AG04450 (cell line): ENCODE data around the gene SKA2. TPM values are rescaled to one million over a fixed set of nuclear protein-coding genes. Genes with fewer than 3 reads are reported as not detected.

Source experiments
- CTCF ChIA-PET: fragments of 300-600, 350-600 bp; formaldehyde crosslinking; extraction: SDS; loops from one replicate; lab custom pipeline; 2022; ENCODE audit warnings: antibody characterized with exemption, inconsistent platforms; lab: Charles Lee
- POLR2A ChIA-PET: fragments of 350-600 bp; formaldehyde crosslinking; extraction: SDS; loops from one replicate; lab custom pipeline; 2021; ENCODE audit warnings: antibody characterized with exemption, inconsistent platforms; lab: Yijun Ruan, JAX
- DNase-seq: peaks from one replicate; pipeline ENCODE4 v3.0.0-alpha.2; 2011; ENCODE audit warnings: low read depth, low spot score
- H3K27ac ChIP-seq: one replicate; pipeline ENCODE4 v1.5.1; 2012; ENCODE audit warnings: low read depth, low read length, control low read depth
- H3K27me3 ChIP-seq: one replicate; pipeline ENCODE4 v1.6.0; 2012; ENCODE audit warnings: low read length; ENCODE audit not compliant: control insufficient read depth, insufficient read depth
- H3K4me3 ChIP-seq: 2 replicates; pipeline ENCODE4 v1.5.1; 2011; ENCODE audit warnings: mild to moderate bottlenecking, low read depth, low read length, control low read depth
- H3K9me3 ChIP-seq: 2 replicates; pipeline ENCODE4 v1.5.1; 2012; ENCODE audit warnings: low read length; ENCODE audit not compliant: control insufficient read depth, insufficient read depth
- CTCF ChIP-seq: IDR thresholded peaks from 2 replicates; pipeline ENCODE4 v1.5.1; 2011; ENCODE audit warnings: low read depth, low read length, control low read depth, inconsistent platforms
- polyA plus RNA-seq: library from polyadenylated mRNA; depleted of rRNA; stranded (reverse); fragments of >200 nt; gene quantifications from 2 replicates; pipeline ENCODE4 v1.2.3, GENCODE V29; 2011

SKA2 gene
- polyA plus RNA-seq, 1 experiment: 45.4 TPM

DNA sequence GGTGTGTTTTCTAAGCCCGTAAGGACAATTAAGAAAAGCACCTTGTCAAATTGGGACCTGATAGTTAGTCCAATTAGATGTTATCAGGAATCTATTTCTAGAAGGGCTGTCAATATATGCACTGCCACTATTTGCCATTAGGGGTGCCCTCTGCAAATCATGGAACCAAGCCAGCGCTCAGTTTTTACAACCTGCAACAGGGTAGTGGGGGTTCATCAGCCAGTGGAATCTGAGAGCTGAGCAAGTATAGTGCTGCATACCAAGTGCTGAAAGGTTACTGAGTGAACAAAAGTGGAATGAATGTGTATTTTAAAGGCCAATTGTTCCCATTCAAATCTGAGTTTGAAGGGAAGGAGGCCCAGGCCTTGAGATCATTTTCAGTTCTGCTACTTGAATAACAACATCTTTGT is 11.0 kb upstream of the SKA2 start:
- no peaks in the 10 kb centered on the region for H3K27me3 ChIP-seq
- H3K9me3 ChIP-seq: no peaks in the 10 kb centered on the region
- H3K27ac ChIP-seq: no peak overlapping the region
- DNase-seq: no peak
- no peak overlapping the region for H3K4me3 ChIP-seq
- ChIA-PET POLR2A (no interaction called here), CTCF (interaction anchor here (0.6 to 1.0 kb wide), 4 partner anchors 10 to 241 kb away, joined by 3 to 4 read pairs (median 4); partner anchors contain the start of gene PRR11)
- peak; percentile 69 for TF ChIP-seq CTCF

GRCh38 chr17:59161477-59161876 is 6.5 kb upstream of the SKA2 start:
- no peak for TF ChIP-seq CTCF
- H3K27me3 ChIP-seq: no peaks in the 10 kb centered on the region
- POLR2A ChIA-PET: no interaction called here
- no peak overlapping the region for H3K27ac ChIP-seq
- H3K9me3 ChIP-seq: no peaks in the 10 kb centered on the region
- no peak overlapping the region for H3K4me3 ChIP-seq
- CTCF ChIA-PET: no interaction called here
- DNase-seq: no peak

DNA sequence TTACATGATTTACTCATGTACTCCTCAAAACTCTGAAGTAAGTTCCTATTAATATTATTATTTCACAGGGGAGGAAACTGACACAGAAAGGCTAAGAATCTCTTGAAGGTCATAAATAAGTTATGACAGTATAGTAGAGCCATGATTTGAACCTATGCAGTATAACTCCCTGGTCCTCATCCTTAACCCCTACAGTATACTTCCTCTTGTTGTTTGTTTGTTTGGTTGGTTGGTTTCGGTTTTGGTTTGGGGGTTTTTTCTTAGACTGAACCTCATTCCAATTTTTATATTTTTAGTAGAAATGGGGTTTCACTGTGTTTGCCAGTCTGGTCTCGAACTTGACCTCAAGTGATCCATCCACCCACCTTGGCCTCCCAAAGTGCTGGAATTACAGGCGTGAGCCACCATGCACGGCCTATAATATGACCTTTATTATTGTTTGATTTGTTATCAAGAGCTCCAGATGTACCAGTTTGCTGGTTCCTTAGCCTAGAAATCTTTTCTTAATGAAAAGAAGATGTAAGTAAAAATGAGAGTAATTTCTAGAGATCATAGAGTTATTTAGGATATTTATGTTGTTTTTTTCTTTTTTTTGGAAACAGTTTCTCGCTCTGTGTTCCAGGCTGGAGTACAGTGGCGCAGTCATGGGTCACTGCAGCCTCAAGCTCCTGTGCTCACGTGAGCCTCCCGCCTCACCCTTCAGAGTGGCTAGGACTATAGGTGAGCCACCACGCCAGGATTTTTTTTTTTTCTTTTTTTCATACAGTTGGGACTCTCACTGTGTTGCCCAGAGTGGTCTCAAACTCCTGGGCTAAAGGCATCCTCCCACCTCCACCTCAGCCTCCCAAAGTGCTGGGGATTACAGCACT is 5.4 kb upstream of the SKA2 start:
- H3K9me3 ChIP-seq: no peaks in the 10 kb centered on the region
- CTCF ChIA-PET: no interaction called here
- H3K27ac ChIP-seq: no peak overlapping the region
- H3K4me3 ChIP-seq: no peak overlapping the region
- DNase-seq: no peak
- no peak for TF ChIP-seq CTCF
- POLR2A ChIA-PET: no interaction called here
- H3K27me3 ChIP-seq: no peaks in the 10 kb centered on the region

GRCh38 chr17:59155439-59156177 is 622 bp upstream of the SKA2 start, which contains the start of gene PRR11:
PRR11 (plus strand) TSS chr17:59155746; CDS start chr17:59169753, 14,007 bp downstream.
- ChIA-PET POLR2A (interaction anchor here (0.9 to 2.1 kb wide), 4 partner anchors 49 to 525 kb away, joined by 3 to 12 read pairs (median 6); partner anchors contain the start of gene TRIM37), CTCF (interaction anchor here (0.9 kb wide), 1 partner anchor 11 kb away, joined by 4 read pairs; no protein-coding TSS in a partner anchor)
- no peak for TF ChIP-seq CTCF
- Histone ChIP-seq H3K27me3 (no peaks in the 10 kb centered on the region), H3K27ac (peak within 1 kb of the TSS; percentile 97), H3K9me3 (no peaks in the 10 kb centered on the region), H3K4me3 (peak within 1 kb of the TSS; percentile 92)
- peak; percentile 100 for DNase-seq
